Measurements from ENCODE around the gene SERINC2. TPM values are rescaled to one million over a fixed set of nuclear protein-coding genes. Genes with fewer than 3 reads are reported as not detected.

The SERINC2 gene
- total RNA-seq, 1 experiment from 2014 or later = 67.7 TPM

DNA sequence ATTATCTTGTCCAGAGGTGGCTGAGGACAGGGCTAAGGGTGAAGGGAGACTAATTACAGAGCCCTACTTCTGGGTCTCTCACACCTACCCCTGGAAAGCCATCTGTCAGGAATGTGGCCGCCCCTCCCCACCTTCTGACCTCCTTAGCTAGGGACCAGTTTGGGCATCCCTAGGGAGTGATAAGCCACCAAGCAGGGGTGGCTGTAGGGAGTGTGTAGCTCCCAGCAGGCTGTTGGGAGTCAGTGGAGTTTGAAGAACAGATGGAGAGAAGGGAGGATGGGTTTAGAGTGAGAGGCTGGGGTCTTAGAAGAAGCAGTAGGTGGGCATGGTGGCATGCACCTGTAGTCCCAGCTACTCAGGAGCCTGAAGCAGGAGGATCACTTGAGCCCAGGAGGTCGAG lies 808 bp upstream of the SERINC2 start:
- Mint-ChIP-seq H3K4me3 (ENCODE audit: low read depth, unreplicated experiment) (peak overlapping the region; percentile 94), H3K27me3 (ENCODE audit: unreplicated experiment) (peaks cover 43% of the 10 kb centered on the region), H3K36me3 (ENCODE audit: insufficient read depth, unreplicated experiment) (peaks cover 31% of the 10 kb centered on the region), H3K9me3 (ENCODE audit: low read depth, unreplicated experiment) (no peaks in the 10 kb centered on the region), H3K4me1 (ENCODE audit: low read depth, unreplicated experiment) (peaks cover 23% of the 10 kb centered on the region), H3K27ac (ENCODE audit: unreplicated experiment) (peak overlapping the region; percentile 32)
- TF ChIP-seq, protein P1, sequence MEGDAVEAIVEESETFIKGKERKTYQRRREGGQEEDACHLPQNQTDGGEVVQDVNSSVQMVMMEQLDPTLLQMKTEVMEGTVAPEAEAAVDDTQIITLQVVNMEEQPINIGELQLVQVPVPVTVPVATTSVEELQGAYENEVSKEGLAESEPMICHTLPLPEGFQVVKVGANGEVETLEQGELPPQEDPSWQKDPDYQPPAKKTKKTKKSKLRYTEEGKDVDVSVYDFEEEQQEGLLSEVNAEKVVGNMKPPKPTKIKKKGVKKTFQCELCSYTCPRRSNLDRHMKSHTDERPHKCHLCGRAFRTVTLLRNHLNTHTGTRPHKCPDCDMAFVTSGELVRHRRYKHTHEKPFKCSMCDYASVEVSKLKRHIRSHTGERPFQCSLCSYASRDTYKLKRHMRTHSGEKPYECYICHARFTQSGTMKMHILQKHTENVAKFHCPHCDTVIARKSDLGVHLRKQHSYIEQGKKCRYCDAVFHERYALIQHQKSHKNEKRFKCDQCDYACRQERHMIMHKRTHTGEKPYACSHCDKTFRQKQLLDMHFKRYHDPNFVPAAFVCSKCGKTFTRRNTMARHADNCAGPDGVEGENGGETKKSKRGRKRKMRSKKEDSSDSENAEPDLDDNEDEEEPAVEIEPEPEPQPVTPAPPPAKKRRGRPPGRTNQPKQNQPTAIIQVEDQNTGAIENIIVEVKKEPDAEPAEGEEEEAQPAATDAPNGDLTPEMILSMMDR (IDR thresholded peaks at IDR 0.05; ENCODE audit: unreplicated experiment) = no peak
- no peak for DNase-seq
- intact Hi-C loops (cut with micrococcal nuclease; ENCODE audit: unreplicated experiment) = no loop called here
- CTCF ChIA-PET = interaction anchor here (0.7 kb wide), 1 partner anchor 1703 kb away, joined by 4 read pairs; no protein-coding TSS in a partner anchor
- no TSS peak for BruUV-seq (replicated peaks)

DNA sequence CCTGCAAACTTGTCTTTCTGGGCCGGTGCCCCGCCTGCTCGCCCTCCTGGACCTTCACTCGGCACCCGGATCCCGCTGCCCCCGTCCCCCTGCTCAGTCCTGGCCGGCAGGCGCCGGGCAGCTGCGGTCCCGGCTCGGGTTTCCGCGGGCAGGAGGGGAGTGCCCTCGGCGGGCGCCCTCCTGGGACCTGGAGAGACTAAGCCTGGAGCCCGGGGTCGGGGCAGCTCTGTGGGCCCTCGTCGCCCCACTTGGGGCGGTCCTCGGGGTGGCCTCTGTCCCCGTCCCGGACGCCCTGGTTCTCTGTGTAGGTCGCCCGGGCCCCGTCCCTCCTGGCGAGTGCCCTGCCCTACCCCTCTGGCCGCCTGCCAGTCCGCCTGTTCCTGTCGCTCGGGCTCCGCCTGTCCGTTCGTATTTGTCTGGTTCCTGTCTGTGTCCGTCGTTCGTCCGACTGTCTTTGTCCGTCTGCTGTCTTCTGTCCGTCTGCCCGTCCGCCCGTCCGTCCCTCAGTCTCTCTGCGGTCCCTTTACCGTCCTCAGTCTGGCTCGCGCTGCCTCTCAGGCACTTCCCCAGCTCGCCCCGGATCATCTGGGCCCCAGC lies 490 bp downstream of the SERINC2 start:
- Mint-ChIP-seq H3K36me3 (ENCODE audit: insufficient read depth, unreplicated experiment) (peaks cover 37% of the 10 kb centered on the region), H3K4me3 (ENCODE audit: low read depth, unreplicated experiment) (peak overlapping the region; percentile 94), H3K9me3 (ENCODE audit: low read depth, unreplicated experiment) (no peaks in the 10 kb centered on the region), H3K4me1 (ENCODE audit: low read depth, unreplicated experiment) (peaks cover 30% of the 10 kb centered on the region), H3K27me3 (ENCODE audit: unreplicated experiment) (peaks cover 34% of the 10 kb centered on the region), H3K27ac (ENCODE audit: unreplicated experiment) (peak overlapping the region; percentile 59)
- TF ChIP-seq, protein P1 (IDR thresholded peaks at IDR 0.05; ENCODE audit: unreplicated experiment) = no peak
- intact Hi-C loops (cut with micrococcal nuclease; ENCODE audit: unreplicated experiment) = no loop called here
- no TSS peak for BruUV-seq (replicated peaks)
- CTCF ChIA-PET = no interaction called here
- DNase-seq = peak; percentile 86

DNA sequence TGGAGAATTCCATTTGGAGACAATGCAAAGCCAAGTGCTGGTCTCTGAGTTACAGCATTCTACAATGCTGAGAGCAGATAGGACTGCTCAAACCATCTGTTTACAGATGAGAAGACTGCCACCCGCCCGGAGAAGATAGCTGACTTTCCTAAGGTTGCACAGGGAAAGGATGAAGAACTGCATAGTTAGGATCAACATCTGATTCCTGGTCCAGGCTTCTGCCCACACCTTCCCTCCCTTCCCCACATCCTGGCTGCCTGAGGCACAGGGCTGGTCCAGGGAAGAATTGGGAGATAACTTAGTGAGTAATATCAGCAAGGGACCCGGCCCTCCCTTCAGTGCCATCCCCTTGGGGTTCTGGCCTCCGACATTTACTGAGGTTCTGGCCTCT lies 2.0 kb downstream of the SERINC2 start:
- Mint-ChIP-seq H3K36me3 (ENCODE audit: insufficient read depth, unreplicated experiment) (peaks cover 37% of the 10 kb centered on the region), H3K9me3 (ENCODE audit: low read depth, unreplicated experiment) (no peaks in the 10 kb centered on the region), H3K27ac (ENCODE audit: unreplicated experiment) (no peak overlapping the region), H3K4me3 (ENCODE audit: low read depth, unreplicated experiment) (peak overlapping the region; percentile 94), H3K27me3 (ENCODE audit: unreplicated experiment) (peaks cover 20% of the 10 kb centered on the region), H3K4me1 (ENCODE audit: low read depth, unreplicated experiment) (peaks cover 30% of the 10 kb centered on the region)
- no peak for DNase-seq
- CTCF ChIA-PET = interaction anchor here (1.1 kb wide), 1 partner anchor 20 kb away, joined by 6 read pairs; no protein-coding TSS in a partner anchor
- no TSS peak for BruUV-seq (replicated peaks)
- intact Hi-C loops (cut with micrococcal nuclease; ENCODE audit: unreplicated experiment) = no loop called here
- TF ChIP-seq, protein P1 (IDR thresholded peaks at IDR 0.05; ENCODE audit: unreplicated experiment) = no peak

DNA sequence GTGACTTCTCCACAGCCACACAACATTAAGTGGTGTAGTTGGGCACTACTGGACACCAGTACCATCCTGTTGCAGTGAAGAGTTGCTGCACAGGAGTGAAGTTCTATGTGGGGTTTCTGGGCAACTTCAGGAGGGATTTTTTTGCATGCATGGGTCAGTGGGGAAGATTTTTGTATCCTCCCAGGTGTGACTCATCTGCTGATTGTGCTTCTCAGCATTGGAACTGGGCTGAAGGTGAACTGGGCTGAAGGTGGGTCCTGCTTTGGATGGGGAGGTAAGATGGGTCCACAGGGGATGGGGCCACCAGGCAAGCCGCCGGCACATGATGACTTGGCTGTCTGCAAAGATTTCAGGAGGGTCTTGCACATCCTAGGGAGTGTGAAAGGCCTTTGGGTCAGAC lies 2.6 kb downstream of the SERINC2 start:
- no peak overlapping the region for H3K27ac Mint-ChIP-seq (ENCODE audit: unreplicated experiment)
- intact Hi-C loops (cut with micrococcal nuclease; ENCODE audit: unreplicated experiment) = no loop called here
- CTCF ChIA-PET = no interaction called here
- H3K4me3 Mint-ChIP-seq (ENCODE audit: low read depth, unreplicated experiment) = no peak overlapping the region
- no peak for DNase-seq
- H3K36me3 Mint-ChIP-seq (ENCODE audit: insufficient read depth, unreplicated experiment) = peaks cover 37% of the 10 kb centered on the region
- peaks cover 13% of the 10 kb centered on the region for H3K27me3 Mint-ChIP-seq (ENCODE audit: unreplicated experiment)
- peaks cover 30% of the 10 kb centered on the region for H3K4me1 Mint-ChIP-seq (ENCODE audit: low read depth, unreplicated experiment)
- no TSS peak for BruUV-seq (replicated peaks)
- TF ChIP-seq, protein P1 (IDR thresholded peaks at IDR 0.05; ENCODE audit: unreplicated experiment) = no peak
- no peaks in the 10 kb centered on the region for H3K9me3 Mint-ChIP-seq (ENCODE audit: low read depth, unreplicated experiment)
